ENCODE results near the gene TMEM30A.

- TF ChIP-seq ZNF830 (tag by site-specific recombination; IDR thresholded peaks at IDR 0.05; ENCODE audit: low read depth) (no peak), ZBTB7A (tag by site-specific recombination; IDR thresholded peaks at IDR 0.05; ENCODE audit: low read depth) (no peak), ZNF24 (tag by site-specific recombination; IDR thresholded peaks at IDR 0.05) (no peak), EGR2 (tag by site-specific recombination; IDR thresholded peaks at IDR 0.05; ENCODE audit: low read depth) (no peak), ZNF121 (tag by site-specific recombination; IDR thresholded peaks at IDR 0.05) (no peak), ZNF350 (tag by site-specific recombination; IDR thresholded peaks at IDR 0.05) (no peak), CTCF (tag by site-specific recombination; IDR thresholded peaks at IDR 0.05) (no peak), ZNF184 (tag by site-specific recombination; IDR thresholded peaks at IDR 0.05) (no peak)
Observed at GRCh38 chr6:75262716-75263400, 21.7 kb downstream of the TMEM30A start.

Measured in HEK293 (cell line).